ENCODE measurements around the gene MEMO1.
"Not testable (repeated sequence)": the region's sequence is repeated elsewhere in the genome, so short reads cannot be mapped to it uniquely, and the experiment has no call there.

Gene MEMO1

GRCh38 chr2:32039447-32040219, 28.8 kb upstream of the MEMO1 start, which contains the start of gene DPY30:
TSS of gene DPY30 (minus strand) at chr2:32039805. CDS start at chr2:32039456, 349 bp downstream.
- in situ Hi-C loops (cut with HindIII; ENCODE audit: low sequenced_read_pairs) = no loop called here
- peak; percentile 94 for DNase-seq (ENCODE audit: low read depth, low spot score)
- peak within 1 kb of the TSS; percentile 83 for H3K4me3 ChIP-seq (ENCODE audit: low read depth, low read length)
- TF ChIP-seq, protein P1, sequence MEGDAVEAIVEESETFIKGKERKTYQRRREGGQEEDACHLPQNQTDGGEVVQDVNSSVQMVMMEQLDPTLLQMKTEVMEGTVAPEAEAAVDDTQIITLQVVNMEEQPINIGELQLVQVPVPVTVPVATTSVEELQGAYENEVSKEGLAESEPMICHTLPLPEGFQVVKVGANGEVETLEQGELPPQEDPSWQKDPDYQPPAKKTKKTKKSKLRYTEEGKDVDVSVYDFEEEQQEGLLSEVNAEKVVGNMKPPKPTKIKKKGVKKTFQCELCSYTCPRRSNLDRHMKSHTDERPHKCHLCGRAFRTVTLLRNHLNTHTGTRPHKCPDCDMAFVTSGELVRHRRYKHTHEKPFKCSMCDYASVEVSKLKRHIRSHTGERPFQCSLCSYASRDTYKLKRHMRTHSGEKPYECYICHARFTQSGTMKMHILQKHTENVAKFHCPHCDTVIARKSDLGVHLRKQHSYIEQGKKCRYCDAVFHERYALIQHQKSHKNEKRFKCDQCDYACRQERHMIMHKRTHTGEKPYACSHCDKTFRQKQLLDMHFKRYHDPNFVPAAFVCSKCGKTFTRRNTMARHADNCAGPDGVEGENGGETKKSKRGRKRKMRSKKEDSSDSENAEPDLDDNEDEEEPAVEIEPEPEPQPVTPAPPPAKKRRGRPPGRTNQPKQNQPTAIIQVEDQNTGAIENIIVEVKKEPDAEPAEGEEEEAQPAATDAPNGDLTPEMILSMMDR (IDR thresholded peaks at IDR 0.05; ENCODE audit: low read depth, low read length) = no peak

- H3K4me3 ChIP-seq (ENCODE audit: low read depth, low read length); in situ Hi-C loops (cut with HindIII; ENCODE audit: low sequenced_read_pairs): not testable (repeated sequence)
- peak; percentile 12 for DNase-seq (ENCODE audit: low read depth, low spot score)
These were observed 23.5 kb upstream of the MEMO1 start for GRCh38 chr2:32034198-32034887.

GRCh38 chr2:32018789-32019482, 8.1 kb upstream of the MEMO1 start:
- in situ Hi-C loops (cut with HindIII; ENCODE audit: low sequenced_read_pairs); DNase-seq (ENCODE audit: low read depth, low spot score); H3K4me3 ChIP-seq (ENCODE audit: low read depth, low read length): not testable (repeated sequence)

DNA sequence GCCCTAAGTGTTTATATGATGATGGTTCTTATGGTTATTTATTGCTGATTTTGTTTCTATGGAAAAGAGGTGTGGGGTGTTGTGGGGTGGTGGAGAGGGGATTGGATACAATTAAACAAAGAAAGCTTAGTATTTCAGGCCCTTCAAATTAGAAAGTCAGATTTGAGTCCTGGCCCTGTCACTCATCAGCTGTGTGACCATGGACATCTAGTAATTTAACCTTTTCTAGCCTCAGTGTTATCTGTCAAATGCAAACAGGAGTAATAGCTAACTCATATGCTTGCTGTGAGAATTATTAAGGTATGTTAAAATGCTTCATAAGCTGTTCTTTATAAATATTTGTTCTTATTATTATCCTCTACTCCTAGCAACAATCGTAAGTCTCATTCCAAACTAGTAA, 2.1 kb upstream of the MEMO1 start:
- in situ Hi-C loops (cut with HindIII; ENCODE audit: low sequenced_read_pairs) = no loop called here
- TF ChIP-seq, protein P1 (IDR thresholded peaks at IDR 0.05; ENCODE audit: low read depth, low read length) = no peak
- H3K4me3 ChIP-seq (ENCODE audit: low read depth, low read length) = no peak overlapping the region
- DNase-seq (ENCODE audit: low read depth, low spot score) = no peak

DNA sequence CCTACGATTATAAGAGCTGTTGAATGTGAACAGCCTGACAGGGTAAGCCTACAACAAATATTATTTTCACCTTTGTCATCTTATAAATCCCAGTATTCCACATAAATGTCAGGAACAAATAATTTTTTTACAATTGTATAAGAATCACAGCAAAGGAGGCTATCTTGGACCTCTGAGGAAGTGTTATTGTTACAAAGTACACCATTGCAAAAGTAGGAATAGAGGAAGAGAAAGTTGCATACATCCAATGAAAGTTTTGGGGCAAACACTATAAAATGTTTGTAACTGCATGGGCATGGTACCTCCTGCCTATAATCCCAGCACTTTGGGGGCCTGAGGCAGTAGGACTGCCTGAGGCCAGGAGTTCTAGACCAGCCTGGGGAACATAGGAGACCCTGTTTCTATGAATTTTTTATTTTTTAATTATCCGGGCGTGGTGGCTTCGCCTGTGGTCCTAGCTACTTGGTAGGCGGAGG, 715 bp upstream of the MEMO1 start:
- in situ Hi-C loops (cut with HindIII; ENCODE audit: low sequenced_read_pairs) = no loop called here
- DNase-seq (ENCODE audit: low read depth, low spot score) = no peak
- TF ChIP-seq, protein P1 (IDR thresholded peaks at IDR 0.05; ENCODE audit: low read depth, low read length) = no peak
- H3K4me3 ChIP-seq (ENCODE audit: low read depth, low read length) = peak overlapping the region; percentile 58

GRCh38 chr2:32010280-32010669, 533 bp downstream of the MEMO1 start:
- peak; percentile 44 for DNase-seq (ENCODE audit: low read depth, low spot score)
- peak overlapping the region; percentile 58 for H3K4me3 ChIP-seq (ENCODE audit: low read depth, low read length)
- in situ Hi-C loops (cut with HindIII; ENCODE audit: low sequenced_read_pairs) = not testable (repeated sequence)

GRCh38 chr2:32009516-32010256, 1.1 kb downstream of the MEMO1 start:
- no peak for DNase-seq (ENCODE audit: low read depth, low spot score)
- in situ Hi-C loops (cut with HindIII; ENCODE audit: low sequenced_read_pairs) = no loop called here
- H3K4me3 ChIP-seq (ENCODE audit: low read depth, low read length) = peak overlapping the region; percentile 58
- TF ChIP-seq, protein P1 (IDR thresholded peaks at IDR 0.05; ENCODE audit: low read depth, low read length) = no peak
